LoVo (cell line): ENCODE measurements around the gene LPP.

Experiments used
- DNase-seq: peaks from one replicate; pipeline ENCODE4 v3.0.0-alpha.2; 2016; ENCODE audit warnings: low spot score

Gene LPP

DNA sequence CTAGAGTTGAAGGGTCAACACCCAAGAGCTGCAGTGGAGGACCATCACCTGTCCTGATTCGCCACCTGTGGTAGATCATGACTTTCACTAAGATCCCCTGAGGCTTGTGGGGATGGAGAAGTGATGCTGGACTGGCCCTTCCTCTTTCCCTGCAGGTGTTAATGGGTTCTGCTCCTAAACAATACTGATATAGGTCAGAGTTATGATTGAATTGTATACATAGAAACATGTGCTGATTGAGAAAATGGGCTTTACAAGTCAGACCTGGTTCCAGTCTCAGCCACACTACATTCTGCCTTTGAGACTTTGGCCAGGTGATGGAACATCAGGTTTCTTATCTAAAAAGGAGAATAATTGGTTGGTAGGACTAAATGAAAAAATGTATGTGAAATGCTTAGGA, 598.9 kb downstream of the LPP start:
- DNase-seq = no peak

DNA sequence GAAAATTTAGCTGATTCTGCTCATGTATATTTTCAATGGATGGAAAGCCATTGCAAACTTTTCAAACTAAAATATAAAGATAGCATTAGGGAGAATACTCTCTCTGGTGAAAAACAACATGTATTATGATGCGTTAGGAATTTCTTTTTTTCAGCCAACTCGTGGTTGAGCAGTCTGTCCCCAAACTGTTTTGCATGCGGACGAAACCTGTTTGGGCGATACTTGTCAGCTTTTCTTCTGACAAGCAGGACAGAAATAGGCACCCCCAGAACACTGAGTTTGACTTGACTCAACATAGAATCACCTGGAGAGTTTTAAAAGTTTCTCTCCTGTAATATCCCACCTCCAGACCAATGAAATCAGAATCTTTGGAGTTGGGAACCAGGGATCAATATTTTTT, 600.3 kb downstream of the LPP start:
- DNase-seq = no peak

DNA sequence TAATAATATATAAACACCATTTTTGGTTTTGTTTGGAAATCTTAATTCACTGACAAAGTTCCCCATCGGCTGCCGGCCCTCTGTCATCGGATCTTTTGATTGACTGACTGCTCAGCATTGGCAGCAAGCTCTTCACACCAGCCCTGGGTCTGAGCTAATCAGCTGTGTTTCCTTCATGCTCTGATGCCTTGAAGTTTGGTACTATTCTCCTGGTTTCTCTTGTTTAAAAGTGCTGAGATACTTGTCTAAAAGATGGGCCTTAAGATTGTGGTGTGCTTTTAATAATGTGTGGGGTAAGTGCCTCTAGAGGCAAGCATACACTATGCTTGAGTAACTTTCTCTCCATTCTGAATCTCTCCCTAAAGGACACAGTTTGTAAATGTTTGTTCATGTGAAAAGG, 602.3 kb downstream of the LPP start:
- no peak for DNase-seq

DNA sequence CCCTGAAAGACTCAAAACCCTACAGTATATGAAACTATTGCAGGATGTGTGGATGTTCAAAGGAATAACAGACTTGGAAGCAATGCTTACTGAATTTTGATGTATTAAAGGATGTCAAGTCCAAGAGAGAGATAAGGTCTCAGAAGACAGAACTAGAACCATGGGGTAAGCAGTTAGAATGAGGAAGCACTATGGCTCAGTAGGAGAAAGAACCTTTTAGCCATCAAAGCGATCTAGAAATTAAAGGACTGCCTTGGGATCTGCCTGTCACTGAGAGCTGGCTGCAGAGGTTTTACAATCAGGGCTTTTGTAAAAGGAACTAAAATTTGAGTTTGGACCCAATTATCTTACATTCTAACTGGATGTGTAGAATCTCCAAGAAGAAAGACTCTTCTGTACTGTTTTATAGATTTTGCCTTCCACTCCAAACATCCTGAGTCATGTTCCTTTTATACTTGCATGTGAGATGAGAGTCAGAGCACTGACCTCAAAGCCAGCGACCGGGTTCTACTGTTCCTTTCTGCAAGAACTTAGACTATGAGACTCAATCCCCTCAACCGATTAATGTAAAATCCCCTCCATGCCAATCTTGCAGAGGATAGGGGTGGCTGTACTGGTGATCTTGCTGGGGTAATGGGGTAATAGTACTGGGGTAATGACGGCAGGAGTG, 605.5 kb downstream of the LPP start:
- no peak for DNase-seq

DNA sequence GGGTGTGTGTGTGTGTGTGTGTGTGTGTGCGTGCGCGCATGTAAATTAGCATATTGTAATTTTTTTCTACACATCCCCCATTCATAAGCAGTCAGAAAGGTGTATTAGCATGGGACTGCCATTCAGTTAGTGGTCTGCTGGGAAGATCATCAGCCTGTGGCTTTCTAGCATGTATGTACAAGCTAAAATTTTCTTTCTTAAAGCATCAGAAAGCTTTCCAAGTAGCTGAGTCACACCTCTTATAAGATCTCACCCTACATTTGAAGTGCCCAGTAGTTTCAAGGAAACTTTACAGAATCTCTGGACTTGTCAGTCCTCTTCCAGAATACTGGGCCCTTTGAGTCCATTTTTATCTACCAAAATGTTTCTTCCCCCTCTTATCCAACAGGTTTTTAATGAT, 606.5 kb downstream of the LPP start:
- DNase-seq = no peak

DNA sequence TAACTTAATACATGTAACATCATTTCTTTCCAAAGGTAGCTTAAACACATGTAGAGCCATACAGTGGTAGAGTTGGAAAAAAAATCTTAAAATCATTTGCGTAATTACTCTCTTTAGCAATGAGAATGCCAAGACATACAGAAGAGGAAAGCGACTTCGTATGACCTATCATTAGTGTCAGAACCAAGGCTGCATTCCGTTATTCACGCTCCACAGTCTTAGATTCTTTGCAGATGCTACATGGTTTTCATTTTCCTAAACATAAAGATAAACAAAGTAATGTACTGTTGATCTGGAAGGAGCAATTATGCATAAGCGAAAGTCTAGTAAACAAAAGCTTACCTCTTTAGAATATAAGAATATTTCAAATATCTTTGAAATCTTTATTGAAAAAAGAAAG, 607.5 kb downstream of the LPP start:
- DNase-seq = no peak

DNA sequence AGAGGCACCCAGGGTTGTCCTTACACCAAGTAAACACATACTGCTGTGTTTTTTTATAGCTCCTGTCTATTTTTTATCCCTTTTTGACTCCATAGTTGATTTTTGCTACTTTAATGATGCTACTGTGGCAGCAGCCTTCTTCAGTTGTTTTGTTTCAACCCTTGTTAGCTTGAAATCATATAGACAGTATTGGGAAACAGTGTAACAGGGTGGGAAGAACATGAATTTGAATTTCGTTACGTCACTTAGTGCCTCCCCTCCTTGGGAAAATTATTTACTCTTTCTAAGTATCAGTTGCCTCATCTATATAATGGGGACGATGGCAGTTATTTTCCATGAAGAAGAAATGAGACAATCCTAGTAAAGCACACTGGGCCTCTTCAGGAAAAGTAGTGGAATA, 608.0 kb downstream of the LPP start:
- DNase-seq = no peak

DNA sequence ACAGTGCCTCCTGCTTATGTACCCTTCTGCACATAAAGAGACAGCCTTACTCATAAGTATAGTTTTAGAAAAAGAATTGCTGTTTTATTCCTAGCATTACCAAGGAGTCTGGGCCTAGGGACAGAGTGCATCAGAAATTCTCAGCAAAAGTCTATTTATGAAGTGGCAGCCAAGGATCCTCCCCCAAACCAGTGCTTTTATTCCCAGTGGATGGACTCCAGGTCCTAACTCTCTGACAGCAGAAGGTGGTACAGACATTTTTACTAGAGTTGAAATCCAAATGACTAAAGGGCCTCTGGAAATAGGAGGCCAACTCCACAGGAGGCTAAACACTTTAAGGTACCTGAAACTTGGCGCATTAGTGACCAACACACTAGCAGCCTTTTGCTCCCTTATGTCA, 610.7 kb downstream of the LPP start:
- DNase-seq = no peak

DNA sequence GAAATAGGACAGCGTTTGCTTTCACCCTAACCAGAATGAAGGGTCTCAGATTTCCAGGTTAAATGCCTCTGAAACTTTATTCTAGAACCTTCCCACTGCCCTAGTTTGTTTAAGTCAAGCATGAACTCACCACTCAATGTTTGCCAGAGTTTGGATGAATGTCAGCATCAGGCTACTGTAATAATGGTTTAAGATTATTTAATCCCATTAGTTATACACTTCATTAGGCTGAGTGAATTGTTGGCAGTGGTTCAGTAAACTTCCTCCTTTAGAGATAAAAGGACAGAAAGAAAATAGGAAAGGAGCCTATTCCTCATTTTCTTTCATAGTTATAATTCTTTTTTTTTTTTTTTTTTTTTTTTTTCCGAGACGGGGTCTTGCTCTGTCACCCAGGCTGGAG, 615.9 kb downstream of the LPP start:
- no peak for DNase-seq

DNA sequence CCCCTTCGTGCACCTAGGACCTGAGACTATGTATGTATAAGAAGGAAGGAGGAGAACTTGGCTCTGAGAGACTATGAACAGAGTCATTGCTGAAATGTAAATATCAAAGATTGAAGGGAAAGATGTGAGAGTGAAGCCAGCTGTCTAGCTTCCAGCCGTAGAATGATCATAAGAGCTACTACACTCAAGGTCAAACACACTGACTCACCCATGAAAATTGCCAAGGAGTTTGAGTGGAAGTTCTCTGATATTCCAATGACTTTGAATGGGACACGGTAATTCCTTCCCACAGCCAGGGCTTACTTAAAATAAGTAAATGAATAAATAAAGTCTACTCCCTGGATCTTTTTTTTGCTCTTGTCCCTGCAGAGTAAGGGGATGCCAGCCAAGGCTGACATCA, 618.9 kb downstream of the LPP start:
- DNase-seq = no peak

DNA sequence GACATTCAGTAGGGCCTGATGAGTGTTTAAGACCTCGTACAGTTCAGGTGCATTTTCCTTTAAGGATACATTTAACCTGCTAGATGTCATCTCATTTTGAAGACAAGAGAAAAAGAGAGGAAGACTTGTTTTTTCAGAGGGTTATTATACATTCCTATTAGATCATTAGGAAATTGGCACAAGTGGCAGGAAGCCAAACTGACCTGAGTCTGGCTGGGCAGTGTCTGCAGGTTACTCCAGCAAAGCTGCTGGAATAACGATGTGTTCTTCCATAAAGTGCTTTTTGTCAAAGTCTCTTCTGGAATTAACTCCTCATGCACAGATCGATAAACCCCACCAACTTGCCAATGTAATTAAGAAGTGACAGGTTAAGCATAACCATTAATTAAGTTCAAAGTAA, 621.5 kb downstream of the LPP start:
- DNase-seq = no peak

DNA sequence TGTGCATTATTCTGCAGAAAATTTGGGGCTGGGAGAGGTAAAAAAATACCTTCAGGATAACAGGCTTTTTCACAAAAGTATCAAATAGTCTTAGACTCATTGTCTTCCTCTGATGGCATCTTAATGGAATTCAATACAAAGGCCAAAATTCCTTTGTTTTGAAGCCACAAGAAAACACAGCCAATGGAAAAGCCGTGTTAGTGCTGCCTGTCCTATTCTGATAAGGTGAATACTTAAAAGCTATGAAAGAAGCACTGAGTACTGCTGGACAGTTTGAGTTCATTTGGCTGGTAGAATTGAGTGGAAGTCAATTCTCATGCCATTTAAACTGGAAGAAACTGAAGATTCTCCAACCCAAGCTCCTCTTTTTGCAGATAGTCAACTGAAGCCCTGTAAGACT, 622.5 kb downstream of the LPP start:
- no peak for DNase-seq

DNA sequence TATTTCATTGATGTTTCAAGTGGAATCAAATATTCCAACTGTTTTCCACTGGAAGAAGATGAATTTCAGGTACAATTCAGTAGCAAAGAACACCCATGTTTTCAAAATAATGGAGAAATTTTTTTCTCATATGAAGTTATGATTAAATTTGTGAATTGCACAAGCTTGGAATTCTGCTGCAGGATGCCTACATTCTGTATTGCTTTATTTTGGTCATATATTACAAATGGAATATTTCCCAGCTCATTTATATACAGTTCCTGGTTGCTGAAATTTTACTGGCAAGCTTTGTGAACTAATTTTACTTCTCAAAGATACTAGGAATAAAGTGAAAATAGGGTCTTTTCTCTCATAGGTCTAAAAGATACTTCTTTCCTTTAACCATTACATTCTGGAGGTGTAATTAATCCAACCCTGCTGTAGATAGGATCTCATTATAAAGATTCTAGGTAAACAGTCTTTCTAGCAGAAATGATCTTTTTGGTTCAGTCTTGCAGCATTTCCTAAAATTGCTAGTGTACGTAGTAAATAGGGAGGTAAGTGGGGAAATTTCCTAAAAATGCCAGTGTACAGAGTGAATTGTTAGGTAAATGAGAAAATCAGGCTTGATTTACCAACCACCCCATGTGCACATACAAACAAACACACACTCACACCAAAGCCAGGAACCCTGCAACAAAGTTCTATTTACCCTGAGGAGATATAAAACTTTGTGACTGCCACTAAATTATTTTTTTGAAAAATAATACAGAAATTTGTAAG, 624.3 kb downstream of the LPP start:
- DNase-seq = no peak

DNA sequence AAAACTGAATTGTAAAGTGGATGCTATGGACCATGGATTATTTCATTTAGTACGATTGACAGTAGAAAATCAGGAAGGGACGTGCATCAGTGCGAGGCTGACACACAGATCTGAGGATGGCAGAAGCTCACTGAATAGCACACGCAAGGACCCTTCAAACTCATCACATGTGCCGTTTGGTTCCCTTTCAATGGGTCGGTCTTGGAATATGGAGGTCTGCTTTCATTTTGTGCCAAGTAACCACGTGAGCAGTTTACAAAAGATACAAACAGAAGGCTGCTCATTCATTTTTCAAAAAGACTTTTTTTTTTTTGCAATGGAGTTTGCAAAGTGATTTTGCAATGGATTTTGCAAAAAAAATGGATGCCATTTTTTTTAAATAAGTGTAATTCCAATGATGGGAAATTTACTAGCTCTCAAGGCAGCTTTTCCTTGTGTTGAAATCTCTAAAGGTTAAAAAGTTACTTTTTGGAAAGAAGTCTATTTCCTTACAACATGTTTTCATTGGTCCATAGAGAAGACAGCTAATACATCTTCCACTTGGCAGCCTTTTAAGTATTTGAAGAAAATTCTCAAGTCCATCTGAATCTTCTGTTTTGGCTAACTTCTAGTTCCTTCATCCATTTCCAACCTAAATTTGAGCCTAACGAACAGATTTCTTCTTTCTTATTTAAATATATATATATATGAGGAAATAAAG, 625.5 kb downstream of the LPP start:
- no peak for DNase-seq

DNA sequence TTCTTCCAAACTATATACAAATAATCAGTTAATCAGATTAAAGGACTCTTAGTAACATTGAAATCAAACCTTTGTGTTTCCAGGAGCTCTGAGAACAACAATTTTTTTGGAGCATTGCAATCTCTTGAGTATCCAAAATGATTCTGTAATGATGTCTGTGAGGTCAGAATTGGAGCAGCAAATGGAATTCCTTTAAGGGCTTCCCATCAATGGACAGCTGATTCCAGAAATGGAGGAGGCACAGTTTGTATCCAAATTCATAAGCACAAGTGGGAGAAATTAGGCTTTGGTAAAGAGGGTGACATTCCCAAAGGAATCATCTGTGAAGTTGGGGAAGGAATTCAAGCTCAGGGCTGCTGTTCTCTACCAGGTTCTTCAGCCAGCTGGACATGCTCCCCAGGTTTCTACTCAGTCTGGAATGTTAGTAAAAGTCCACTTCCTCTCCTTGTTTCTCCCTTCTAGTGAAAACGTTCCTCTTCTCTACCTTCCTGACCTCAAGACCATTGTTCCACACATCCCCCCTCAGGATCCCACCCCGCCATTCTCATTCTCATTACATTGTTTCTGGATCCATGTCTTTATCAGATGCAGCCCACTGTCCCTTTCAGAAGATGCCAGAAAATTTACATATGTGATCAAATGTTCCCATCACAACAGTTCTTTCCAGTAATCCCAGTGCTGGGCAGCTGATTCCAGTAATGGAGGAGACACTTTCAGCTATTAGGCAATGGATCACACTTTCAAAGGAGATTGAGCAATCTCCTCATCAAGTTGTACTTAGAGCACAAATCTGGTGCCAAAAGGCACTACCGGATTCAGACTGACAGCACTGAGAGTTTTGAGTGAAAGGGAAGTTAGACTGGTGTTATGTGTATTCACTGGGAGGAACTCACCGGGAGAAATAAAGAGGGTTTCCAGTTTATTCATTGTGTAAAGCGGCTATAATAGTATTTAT, 626.5 kb downstream of the LPP start:
- no peak for DNase-seq

DNA sequence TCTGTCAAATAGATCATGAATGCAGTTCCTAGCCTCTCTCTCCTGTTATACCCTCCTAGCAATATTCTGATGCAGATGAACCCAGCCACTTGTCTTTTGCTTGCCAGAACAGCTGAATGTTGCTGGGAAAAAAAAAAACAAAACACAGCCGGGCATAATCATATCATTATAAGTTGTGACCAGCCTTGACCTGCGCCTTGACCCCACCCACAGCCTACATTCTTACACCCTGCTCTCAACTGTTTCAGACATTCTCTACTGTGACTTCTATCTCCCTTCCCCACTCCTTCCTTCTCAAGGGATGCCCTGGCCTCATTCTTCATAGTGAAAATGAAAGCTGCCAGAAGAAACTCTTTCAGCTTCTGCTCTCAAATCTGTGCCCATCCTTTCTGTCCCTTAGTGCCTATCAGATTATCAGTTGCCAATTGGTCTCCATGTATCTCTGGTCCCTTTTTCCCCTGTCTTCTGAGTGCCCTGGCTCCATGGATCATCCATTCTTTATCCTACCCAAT, 628.7 kb downstream of the LPP start:
- no peak for DNase-seq

DNA sequence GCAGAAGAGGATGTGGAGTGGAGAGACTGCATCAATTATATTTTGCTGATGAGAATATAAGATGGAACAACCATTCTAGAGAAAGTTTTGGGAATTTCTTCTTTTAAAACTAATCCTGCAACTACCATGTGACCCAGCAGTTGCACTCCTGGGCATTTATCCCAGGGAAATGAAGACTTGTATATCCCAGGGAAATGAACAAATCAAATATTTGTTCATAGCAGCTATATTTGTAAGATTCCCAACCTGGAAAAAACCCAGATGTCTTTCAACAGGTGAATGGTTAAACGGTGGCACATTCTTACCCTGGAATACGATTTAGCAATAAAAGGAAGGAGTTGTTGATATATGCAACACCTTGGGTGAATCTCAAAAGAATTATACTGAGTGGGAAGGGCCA, 632.5 kb downstream of the LPP start:
- DNase-seq = no peak

DNA sequence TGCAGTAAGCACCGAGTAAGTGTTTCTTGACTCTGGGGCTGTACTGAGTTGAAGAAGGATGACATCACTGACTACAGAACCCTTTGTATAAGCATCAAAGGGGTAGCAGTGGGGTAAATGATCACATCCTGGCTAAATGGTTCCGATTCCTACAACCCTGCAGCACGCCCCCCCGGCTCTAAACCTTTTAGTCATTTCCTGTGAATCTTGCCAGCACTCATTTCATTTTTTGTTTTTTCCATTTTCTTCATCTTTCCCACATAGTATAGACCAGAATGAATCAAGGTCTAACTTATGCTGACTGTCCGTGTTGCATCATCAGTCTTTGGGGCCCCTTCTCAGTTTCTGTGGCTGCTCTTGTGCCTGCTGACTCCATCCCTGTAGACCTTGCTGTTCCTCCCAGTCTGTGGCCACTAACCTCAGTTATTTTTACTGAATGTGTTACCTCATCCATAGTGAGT, 634.7 kb downstream of the LPP start:
- DNase-seq = no peak

DNA sequence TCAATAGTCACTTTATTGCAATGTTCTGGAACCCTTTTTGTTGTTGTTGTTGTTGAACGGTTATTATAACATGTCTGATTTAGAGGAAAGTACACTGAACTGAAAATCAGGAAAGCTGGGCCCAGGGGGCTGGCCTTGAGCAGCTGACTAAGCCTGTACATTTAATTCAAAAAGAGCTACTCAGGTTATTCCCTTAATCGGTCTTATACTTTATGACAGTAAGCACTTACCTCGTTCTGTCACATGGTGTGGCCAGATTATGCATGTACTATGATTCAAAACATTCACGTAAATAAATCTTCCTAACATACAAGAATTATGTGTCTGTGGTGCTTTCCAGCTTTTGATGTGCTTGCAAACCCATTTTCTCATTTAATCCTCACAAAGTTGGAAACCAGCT, 635.3 kb downstream of the LPP start:
- DNase-seq = no peak

DNA sequence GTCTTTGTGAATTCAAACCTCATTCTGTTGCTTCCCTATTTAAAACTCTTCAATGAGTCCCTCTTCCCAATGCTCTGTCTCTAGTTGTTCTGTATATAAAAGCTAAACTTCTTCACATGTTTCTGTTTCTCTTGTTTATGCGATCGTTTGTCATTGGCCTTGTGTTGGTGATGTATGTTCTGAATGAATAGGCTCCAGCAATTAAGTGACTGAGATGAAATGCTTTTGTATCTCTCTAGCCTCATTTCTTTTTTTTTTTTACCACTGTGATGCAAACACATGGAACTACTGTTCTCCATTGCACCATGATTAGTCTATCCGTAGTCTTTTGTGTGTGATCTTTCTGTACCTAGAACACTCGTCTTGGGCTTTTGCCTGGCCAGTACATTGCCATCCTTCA, 637.4 kb downstream of the LPP start:
- DNase-seq = no peak

DNA sequence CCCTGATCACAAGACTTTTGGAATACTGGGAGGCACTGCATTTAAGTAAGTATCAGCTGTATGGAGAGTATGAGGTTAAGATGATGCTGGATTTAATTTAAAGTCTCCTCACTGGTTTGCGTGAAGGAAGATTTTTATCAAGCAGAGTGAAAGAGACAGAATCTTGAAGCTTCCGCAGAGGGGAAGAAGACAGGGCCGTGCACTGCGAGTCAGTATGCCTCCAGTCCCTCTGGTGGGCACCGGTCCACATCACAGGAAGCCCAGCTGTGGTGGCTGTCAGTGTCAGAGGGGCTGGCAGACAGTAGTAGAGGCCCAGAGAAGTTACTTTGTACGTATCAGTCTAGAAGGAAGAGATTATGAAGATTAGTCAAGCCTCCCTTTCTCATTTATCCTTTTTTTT, 638.8 kb downstream of the LPP start:
- no peak for DNase-seq

DNA sequence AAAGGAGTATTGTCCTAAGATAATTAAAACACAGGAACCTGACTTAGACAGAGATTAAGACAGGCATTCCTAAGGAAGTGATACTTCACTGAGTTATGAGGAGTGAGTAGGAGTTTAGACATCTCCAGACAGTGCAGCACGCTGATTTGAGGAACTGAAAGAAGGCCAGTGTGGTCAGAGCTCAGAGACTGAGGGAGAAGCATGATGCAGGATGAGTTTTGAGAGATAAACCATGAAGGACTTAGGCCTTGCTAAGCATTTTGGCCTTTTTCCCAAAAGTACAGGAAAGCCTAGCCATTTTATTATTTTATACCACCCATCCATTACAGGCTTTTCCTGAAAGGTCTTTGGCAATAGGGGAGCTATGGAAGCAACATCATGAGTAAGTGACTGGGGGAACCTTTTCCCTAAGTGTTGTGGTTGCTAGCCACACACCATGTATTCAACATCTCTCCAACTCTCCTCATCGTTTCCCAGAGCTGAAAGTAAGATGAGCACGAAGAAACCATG, 642.2 kb downstream of the LPP start:
- no peak for DNase-seq
